RWPE1 (cell line): ENCODE data around the gene ANG.
"Not testable (repeated sequence)": the region's sequence is repeated elsewhere in the genome, so short reads cannot be mapped to it uniquely, and the experiment has no call there.

Experiments
- CTCF ChIA-PET: fragments of 350-600 bp; sonication (Branson Sonifier 250); formaldehyde crosslinking; extraction: SDS; loops from one replicate; lab custom pipeline; 2021; lab: Yijun Ruan, JAX
- POLR2A ChIA-PET: fragments of 400-600 bp; formaldehyde crosslinking; extraction: SDS; loops from one replicate; lab custom pipeline; 2020; ENCODE audit warnings: antibody characterized with exemption; ENCODE audit not compliant: low non-redundant PET; lab: Yijun Ruan, JAX
- DNase-seq: peaks from one replicate; pipeline ENCODE4 v3.0.0; 2012; ENCODE audit warnings: low spot score
- H3K27ac ChIP-seq: fragments of 450-650 bp; 2 replicates; pipeline ENCODE4 v1.5.1; 2017
- TF ChIP-seq, protein P1 (sequence below): fragments of 450-650 bp; conservative IDR thresholded peaks from 2 replicates; pipeline ENCODE4 v1.5.1; 2017; ENCODE audit warnings: low read depth, mild to moderate bottlenecking

ANG gene

DNA sequence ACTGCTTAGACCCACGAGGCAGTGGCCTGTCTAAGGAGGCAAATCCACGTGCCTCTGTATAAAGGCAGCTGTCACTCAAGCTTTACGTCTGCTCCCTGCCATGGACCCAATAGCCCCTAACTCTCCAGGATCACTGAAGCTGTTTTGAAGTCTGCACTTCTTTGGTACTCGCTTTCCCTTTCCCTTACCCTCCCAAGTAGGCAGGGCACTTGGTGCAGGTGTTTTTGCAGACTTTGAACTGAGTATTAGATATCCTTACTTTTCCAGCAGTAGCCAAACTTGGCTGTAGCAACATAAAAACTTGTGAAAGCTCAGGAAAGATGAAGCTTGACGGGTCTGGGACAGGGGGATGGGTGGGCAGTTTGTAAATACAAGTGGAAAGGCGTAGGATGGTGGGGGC lies 29.2 kb upstream of the ANG start:
- ChIA-PET CTCF (interaction anchor here (0.6 to 0.7 kb wide), 2 partner anchors 12 to 191 kb away, joined by 3 to 5 read pairs; no protein-coding TSS in a partner anchor), POLR2A (no interaction called here)
- H3K27ac ChIP-seq = no peak overlapping the region
- TF ChIP-seq, protein P1, sequence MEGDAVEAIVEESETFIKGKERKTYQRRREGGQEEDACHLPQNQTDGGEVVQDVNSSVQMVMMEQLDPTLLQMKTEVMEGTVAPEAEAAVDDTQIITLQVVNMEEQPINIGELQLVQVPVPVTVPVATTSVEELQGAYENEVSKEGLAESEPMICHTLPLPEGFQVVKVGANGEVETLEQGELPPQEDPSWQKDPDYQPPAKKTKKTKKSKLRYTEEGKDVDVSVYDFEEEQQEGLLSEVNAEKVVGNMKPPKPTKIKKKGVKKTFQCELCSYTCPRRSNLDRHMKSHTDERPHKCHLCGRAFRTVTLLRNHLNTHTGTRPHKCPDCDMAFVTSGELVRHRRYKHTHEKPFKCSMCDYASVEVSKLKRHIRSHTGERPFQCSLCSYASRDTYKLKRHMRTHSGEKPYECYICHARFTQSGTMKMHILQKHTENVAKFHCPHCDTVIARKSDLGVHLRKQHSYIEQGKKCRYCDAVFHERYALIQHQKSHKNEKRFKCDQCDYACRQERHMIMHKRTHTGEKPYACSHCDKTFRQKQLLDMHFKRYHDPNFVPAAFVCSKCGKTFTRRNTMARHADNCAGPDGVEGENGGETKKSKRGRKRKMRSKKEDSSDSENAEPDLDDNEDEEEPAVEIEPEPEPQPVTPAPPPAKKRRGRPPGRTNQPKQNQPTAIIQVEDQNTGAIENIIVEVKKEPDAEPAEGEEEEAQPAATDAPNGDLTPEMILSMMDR = no peak
- no peak for DNase-seq

DNA sequence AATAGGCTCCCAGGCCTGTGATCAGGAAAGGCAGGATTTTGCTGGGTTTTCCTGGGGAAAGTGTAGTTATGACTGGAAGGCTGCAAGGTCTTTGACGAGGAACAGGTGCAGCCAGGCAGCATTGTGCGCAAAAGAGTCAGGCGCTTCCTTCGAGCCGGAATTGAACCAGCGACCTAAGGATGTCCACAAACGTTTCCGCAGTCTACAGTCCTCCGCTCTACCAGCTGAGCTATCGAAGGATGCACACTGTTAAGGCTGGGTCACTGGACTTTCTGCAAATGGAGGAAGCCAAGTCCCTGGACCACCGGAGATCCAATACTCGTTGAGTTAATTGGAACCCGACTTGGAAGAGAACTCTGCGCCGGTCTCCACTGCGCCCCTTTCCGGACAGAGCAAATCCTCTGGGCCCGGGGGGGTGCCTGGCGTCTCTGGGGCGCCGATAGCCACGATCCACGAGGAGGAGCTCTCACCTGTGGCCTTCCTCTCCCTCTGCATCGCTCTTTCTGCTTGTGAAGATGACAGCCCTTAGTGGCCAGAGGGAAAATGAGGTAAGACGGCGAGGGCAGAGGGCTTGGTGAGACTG lies 28.7 kb upstream of the ANG start:
- no peak for DNase-seq
- ChIA-PET POLR2A (no interaction called here), CTCF (interaction anchor here (0.5 to 0.7 kb wide), 3 partner anchors 13 to 191 kb away, joined by 3 to 5 read pairs (median 3); no protein-coding TSS in a partner anchor)
- no peak overlapping the region for H3K27ac ChIP-seq
- TF ChIP-seq, protein P1 = no peak

DNA sequence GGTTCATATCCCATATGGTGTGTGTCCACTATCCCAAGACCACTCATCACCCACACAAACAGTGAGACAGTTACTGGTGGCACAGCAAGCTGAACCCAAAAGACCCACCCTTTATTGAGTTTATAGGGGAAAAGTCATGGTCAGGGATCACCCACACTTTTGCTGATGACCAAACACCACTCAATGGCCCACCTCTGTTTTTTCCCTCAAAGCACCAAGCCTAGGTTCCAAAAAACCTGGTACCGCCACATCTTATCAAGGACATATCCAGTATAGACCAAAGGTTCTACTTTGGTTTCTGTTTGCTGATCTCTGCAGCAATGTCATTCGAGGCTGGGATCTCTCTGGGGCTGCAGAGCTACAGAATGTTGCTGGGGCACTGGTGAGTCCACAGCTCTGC lies 27.4 kb upstream of the ANG start:
- no peak for DNase-seq
- CTCF ChIA-PET = no interaction called here
- no peak overlapping the region for H3K27ac ChIP-seq
- POLR2A ChIA-PET = no interaction called here
- TF ChIP-seq, protein P1 = no peak

DNA sequence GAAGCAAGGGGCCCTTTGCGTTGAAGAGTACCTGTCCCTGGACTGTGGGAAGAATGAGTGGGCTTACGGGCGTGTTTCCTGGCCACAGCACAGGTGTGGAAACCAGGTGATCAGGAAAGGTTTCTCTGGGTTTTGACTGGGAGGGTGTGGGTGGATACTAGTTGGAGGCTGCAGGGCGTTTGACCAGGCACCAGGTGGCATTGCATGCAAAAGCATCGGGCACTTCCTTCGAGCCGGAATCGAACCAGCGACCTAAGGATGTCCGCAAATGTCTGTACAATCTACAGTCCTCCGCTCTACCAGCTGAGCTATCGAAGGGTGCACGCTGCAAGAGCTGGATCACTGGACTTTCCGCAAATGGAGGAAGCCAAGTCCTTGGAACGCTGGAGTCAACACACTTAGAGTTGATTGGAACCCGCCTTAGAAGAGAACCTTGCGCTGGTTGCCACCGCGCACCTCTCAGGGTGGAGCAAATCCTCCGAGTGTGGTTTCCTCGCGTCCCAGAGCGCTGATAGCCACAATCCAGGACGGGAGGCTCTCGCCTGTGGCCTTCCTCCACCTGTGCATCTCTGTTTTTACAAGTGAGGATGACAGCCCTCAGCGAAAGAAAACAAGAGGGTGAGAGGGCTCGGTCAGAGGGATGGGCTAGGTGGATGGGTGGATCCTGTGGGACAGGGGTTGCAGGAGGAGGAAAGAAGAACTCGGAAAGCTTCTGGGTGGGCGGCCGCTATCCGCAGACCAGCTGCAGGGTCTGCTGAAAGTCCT lies 25.4 kb upstream of the ANG start:
- TF ChIP-seq, protein P1 = peak; percentile 29
- ChIA-PET POLR2A (no interaction called here), CTCF (interaction anchor here (0.9 to 1.7 kb wide), 3 partner anchors 10 to 28 kb away, joined by 3 to 6 read pairs (median 4); no protein-coding TSS in a partner anchor)
- H3K27ac ChIP-seq = no peak overlapping the region
- peak; percentile 64 for DNase-seq

DNA sequence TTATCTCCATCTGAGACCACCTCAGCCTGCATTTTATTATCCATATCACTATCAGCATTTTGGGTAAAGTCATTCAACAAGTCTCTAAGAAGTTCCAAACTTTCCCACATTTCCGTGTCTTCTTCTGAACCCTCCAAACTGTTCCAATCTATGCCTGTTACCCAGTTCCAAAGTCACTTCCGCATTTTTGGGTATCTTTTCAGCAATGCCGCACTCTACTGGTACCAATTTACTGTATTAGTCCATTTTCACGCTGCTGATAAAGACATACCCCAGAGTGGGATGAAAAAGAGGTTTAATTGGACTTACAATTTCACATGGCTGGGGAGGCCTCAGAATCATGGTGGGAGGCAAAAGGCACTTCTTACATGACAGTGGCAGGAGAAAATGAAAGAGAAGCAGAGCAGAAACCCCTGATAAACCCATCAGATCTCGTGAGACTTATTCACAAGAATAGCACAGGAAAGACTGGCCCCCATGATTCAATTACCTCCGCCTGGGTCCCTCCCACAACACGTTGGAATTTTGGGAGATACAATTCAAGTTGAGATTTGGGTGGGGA lies 22.1 kb upstream of the ANG start:
- H3K27ac ChIP-seq, POLR2A ChIA-PET, DNase-seq, CTCF ChIA-PET: not testable (repeated sequence)

DNA sequence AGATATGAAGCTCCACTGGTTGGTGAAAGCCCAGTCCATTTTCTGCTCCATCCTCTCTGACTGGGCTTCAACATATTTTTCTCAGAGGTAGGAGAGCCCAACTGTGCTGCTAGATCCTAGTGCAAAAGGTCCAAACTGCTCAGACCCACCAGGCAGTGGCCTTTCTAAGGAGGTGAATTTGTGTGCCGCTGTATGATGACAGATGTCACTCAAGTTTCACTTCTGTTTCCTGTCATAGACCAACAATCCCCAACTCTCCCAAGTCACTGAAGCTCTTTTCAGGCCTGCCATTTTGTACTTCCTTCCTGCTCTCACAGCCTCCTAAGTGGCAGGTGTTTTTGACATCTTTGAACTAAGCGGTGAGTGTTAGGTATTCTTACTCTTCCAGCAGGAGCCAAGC lies 20.6 kb upstream of the ANG start:
- H3K27ac ChIP-seq = no peak overlapping the region
- TF ChIP-seq, protein P1 = no peak
- no peak for DNase-seq
- CTCF ChIA-PET = no interaction called here
- POLR2A ChIA-PET = no interaction called here

DNA sequence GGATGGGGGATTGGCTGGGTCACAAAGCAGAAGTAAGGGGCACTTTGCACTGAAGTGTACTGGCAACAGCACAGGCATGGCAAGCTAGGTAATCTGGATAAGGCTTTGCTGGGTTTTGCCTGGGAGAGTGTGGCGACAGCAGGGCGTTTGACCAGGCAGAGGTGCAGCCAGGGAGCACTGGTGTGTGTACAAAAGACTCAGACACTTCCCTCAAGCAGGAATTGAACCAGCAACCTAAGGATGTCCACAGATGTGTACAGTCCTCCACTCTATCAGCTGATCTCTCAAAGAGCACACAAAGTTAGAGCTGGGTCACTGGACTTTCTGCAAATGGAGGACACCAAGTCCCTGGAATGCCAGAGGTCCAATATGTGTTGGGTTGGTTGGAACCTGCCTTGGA lies 19.6 kb upstream of the ANG start:
- DNase-seq = no peak
- CTCF ChIA-PET = no interaction called here
- POLR2A ChIA-PET = no interaction called here
- TF ChIP-seq, protein P1 = no peak
- H3K27ac ChIP-seq = no peak overlapping the region
